Pancreas (tissue), 10 donors: ENCODE data around the gene DMD. TPM values are rescaled to one million over a fixed set of nuclear protein-coding genes. Genes with fewer than 3 reads are reported as not detected.
A peak's percentile ranks its signal among the peaks of the same experiment; 100 is the strongest.

Experiments used
- ATAC-seq, 4 donors: fragments of 200-7000 bp; cut with Tn5 transposase; one replicate each; pipeline versions ENCODE4 v1.8.0 to v1.9.1; 2020; ENCODE audit warnings: mild to moderate bottlenecking in 4 of 4, moderate library complexity in 4 of 4
- DNase-seq, 6 donors: peaks; one replicate each; pipeline ENCODE4 v3.0.0-alpha.2; 2020
- FAIRE-seq: peaks from 2 replicates; lab custom pipeline; 2012; peaks lifted over from hg19 to GRCh38; lab: Jason Lieb, UNC
- H3K27ac ChIP-seq, 4 donors: fragments of 200-600 bp; sonication (generic); 1 replicate in 3 of 4; 2 replicates in 1 of 4; pipeline versions ENCODE4 v1.5.0 to v1.8.0; 2020
- H3K27me3 ChIP-seq, 4 donors: fragments of 200-600 bp; one replicate each; pipeline ENCODE4 v1.8.0; 2021
- H3K36me3 ChIP-seq, 3 donors: fragments of 200-600 bp; sonication (generic) in 1 of 3; one replicate each; pipeline versions ENCODE4 v1.5.0 to v1.8.0; 2020 to 2021
- H3K4me1 ChIP-seq, 3 donors: fragments of 200-600 bp; one replicate each; pipeline ENCODE4 v1.8.0; 2021
- H3K4me3 ChIP-seq, 4 donors: fragments of 200-600 bp; sonication (generic) in 2 of 4; one replicate each; pipeline versions ENCODE4 v1.5.0 to v1.8.0; 2020 to 2021
- H3K9me3 ChIP-seq, 4 donors: fragments of 200-600 bp; one replicate each; pipeline ENCODE4 v1.8.0; 2021
- CTCF ChIP-seq, 4 donors: fragments of 200-600 bp; sonication (generic) in 3 of 4; IDR thresholded peaks; one replicate each; pipeline versions ENCODE4 v1.5.0 to v1.8.0; 2021; ENCODE audit warnings: antibody characterized with exemption in 4 of 4
- WGBS, 2 donors: extraction: QIAGEN DNeasy Blood & Tissue Kit; methylation state at CpG; one replicate each; pipeline ENCODE4 v1.1.7; 2013; 5-methylcytosine and 5-hydroxymethylcytosine counted together
- intact Hi-C, 3 donors: fragments of 100-400 bp; cut with DNase I; formaldehyde crosslinking; loops; one replicate each; pipeline versions ENCODE4 v1.11.1 to v1.14.2; 2022
- polyA plus RNA-seq, 2 donors: library from polyadenylated mRNA; stranded (reverse); fragments of 200-250 nt; gene quantifications; one replicate each; pipeline ENCODE4 v1.2.3, GENCODE V29; 2013
- total RNA-seq, 6 donors: library from RNA; stranded (reverse); fragmentation: NEBNext Ultra II Directional in 4 of 6; extraction: Animal tissue kit (Norgen Biotek cat#: 25700) in 4 of 6; gene quantifications; one replicate each; pipeline versions ENCODE4 v1.2.1 to v1.2.4, GENCODE V29; 2021 to 2023
- donor health status: healthy with polysubstance abuse.
- donor health status: DM: no; HTN: no; CAD: no; lungs with moderate emphysema.
- donor health status: DM: no; HTN: no; CAD: no.
- donor health status: control.
- donor health status: control.
- donor health status: Bipolar disorder and iron deficiency.
- donor health status: DM: yes; HTN: yes; CAD: no.
- donor health status: DM: no; HTN: no; CAD: no.
- donor health status: DM: no; HTN: no; CAD: no.
- donor health status: DM: yes; HTN: yes; CAD: no.

Gene DMD
- total and polyA plus RNA-seq, 8 donors = 9.1 to 46.5 (median 32.1) TPM

DNA sequence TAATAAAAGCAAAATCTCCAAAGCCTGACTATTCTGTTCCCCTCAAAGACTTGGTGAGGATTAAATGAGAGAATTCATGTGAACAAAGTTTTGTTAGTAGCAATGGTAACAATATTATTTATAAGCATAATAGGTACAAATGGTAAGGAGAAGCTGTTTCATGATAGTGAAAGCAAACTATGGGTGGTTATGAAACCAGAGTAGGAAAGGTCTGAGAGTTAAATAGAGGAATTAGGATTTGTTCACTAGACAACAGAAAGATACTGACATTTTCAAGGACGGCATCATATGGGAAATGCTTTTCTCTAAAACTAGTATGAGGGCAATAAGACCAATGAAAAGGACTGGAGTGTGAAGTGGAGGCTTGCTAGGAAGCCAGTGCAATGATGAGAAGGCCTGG, 2010.9 kb downstream of the DMD start:
- H3K4me1 ChIP-seq = peaks cover 0 to 4% (median 4%) of the 10 kb centered on the region in 3 donors
- ATAC-seq (no peak), DNase-seq (no peak), FAIRE-seq (peak; percentile 43)
- peak overlapping the region in 2 of 4 donors; percentile 17 to 42 for H3K27ac ChIP-seq
- H3K36me3 ChIP-seq = peaks cover 0 to 7% (median 0%) of the 10 kb centered on the region in 3 donors
- no peak overlapping the region for H3K4me3 ChIP-seq
- intact Hi-C loops = no loop called here
- WGBS, 2 donors = 45 to 56% methylated on average over 1 of the region's 1 CpG
- H3K9me3 ChIP-seq = no peaks in the 10 kb centered on the region
- peaks cover 0 to 6% (median 0%) of the 10 kb centered on the region in 4 donors for H3K27me3 ChIP-seq
- no peak for TF ChIP-seq CTCF (IDR thresholded peaks at IDR 0.05)

DNA sequence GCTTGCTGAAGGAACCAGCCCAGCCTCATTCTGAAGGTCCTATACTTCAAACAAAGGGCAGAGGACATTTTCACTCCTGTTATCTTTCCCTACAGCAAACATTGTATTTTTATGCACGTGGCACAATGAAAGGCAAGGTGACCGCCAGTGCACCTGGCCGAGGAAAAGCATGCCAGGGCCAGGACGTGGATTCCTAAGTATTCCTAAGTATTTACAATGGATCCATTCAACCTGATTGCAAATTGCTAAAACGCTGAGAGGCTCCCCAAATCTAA, 2011.6 kb downstream of the DMD start:
- ATAC-seq = peak; percentile 84 to 93 (median 88)
- Histone ChIP-seq H3K4me1 (peaks cover 0 to 4% (median 4%) of the 10 kb centered on the region in 3 donors), H3K4me3 (no peak overlapping the region), H3K27me3 (peaks cover 0 to 12% (median 0%) of the 10 kb centered on the region in 4 donors), H3K9me3 (no peaks in the 10 kb centered on the region), H3K36me3 (peaks cover 0 to 7% (median 0%) of the 10 kb centered on the region in 3 donors), H3K27ac (peak overlapping the region in 2 of 4 donors; percentile 17 to 42)
- WGBS, 2 donors = 10 to 14% methylated on average over 5 of the region's 5 CpGs
- no peak for FAIRE-seq
- DNase-seq = peak in 4 of 6 donors; percentile 42 to 63 (median 52)
- intact Hi-C loops = no loop called here
- TF ChIP-seq CTCF (IDR thresholded peaks at IDR 0.05) = no peak

- intact Hi-C loops = no loop called here
- Histone ChIP-seq H3K4me3 (no peak overlapping the region), H3K27ac (peak overlapping the region in 2 of 4 donors; percentile 17 to 42), H3K4me1 (peaks cover 0 to 4% (median 4%) of the 10 kb centered on the region in 3 donors), H3K9me3 (no peaks in the 10 kb centered on the region), H3K27me3 (peaks cover 0 to 12% (median 0%) of the 10 kb centered on the region in 4 donors), H3K36me3 (peaks cover 0 to 7% (median 0%) of the 10 kb centered on the region in 3 donors)
- TF ChIP-seq CTCF (IDR thresholded peaks at IDR 0.05) = no peak
- FAIRE-seq (peak; percentile 82), DNase-seq (peak in 2 of 6 donors; percentile 42 to 50), ATAC-seq (peak; percentile 75 to 82 (median 81))
- 12 to 22% methylated on average over 5 of the region's 5 CpGs for WGBS, 2 donors
These were observed 2012.1 kb downstream of the DMD start for GRCh38 chrX:31199056-31199839.

DNA sequence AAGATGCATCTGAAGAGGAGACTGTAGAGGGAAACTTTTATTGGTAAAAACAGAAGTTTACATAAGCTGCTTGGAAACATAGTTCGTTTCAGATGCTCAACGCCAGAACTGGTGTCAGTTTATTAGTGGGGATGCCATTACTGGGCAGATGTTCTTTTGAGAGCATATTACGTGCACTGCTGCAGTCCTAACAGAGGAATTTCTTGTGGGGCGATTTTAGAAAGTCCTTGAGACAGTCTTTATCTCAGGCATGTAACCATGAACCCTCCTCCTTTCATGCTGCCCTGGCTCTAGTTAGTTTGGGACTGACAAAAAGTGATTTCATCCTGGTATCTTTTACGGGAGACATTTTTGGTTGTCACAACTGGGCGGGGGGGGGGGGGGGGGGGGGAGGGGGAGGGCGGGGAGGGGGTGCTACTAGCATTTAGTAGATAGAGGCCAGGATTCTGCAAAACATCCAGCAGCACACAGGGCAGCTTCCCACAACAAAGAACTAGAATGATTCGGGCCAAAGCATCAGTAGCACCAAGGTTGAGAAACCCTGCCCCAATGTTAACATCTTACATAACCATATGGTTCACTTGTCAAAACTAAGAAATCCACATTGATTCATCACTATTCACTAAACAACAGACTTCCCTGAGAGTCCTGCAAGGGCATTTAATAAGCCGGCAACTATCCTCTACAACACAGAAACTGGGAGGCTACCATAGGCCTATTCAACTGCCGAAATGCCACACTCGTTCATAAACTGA, 2021.0 kb downstream of the DMD start:
- TF ChIP-seq CTCF (IDR thresholded peaks at IDR 0.05) = no peak
- no peak overlapping the region for H3K4me3 ChIP-seq
- no peak for ATAC-seq
- H3K4me1 ChIP-seq = no peaks in the 10 kb centered on the region
- peaks cover 0 to 6% (median 0%) of the 10 kb centered on the region in 4 donors for H3K27me3 ChIP-seq
- 55% methylated on average over 9 to 10 of the region's 11 CpGs for WGBS, 2 donors
- intact Hi-C loops = no loop called here
- no peaks in the 10 kb centered on the region for H3K36me3 ChIP-seq
- FAIRE-seq = no peak
- DNase-seq = no peak
- H3K27ac ChIP-seq = no peak overlapping the region
- H3K9me3 ChIP-seq = no peaks in the 10 kb centered on the region
